Loucy (cell line): ENCODE data around the gene PEAK3.

Experiments used
- EZH2phosphoT487 ChIP-seq: fragments of 200-600 bp; IDR thresholded peaks from 2 replicates; pipeline ENCODE4 v1.6.1; 2018; ENCODE audit warnings: antibody characterized with exemption, mild to moderate bottlenecking, moderate library complexity, borderline replicate concordance
- TF ChIP-seq, protein P1 (sequence below): fragments of 200-600 bp; sonication (generic); conservative IDR thresholded peaks from 2 replicates; pipeline ENCODE4 v1.5.1; 2014; ENCODE audit warnings: mild to moderate bottlenecking, antibody characterized with exemption, low read length

DNA sequence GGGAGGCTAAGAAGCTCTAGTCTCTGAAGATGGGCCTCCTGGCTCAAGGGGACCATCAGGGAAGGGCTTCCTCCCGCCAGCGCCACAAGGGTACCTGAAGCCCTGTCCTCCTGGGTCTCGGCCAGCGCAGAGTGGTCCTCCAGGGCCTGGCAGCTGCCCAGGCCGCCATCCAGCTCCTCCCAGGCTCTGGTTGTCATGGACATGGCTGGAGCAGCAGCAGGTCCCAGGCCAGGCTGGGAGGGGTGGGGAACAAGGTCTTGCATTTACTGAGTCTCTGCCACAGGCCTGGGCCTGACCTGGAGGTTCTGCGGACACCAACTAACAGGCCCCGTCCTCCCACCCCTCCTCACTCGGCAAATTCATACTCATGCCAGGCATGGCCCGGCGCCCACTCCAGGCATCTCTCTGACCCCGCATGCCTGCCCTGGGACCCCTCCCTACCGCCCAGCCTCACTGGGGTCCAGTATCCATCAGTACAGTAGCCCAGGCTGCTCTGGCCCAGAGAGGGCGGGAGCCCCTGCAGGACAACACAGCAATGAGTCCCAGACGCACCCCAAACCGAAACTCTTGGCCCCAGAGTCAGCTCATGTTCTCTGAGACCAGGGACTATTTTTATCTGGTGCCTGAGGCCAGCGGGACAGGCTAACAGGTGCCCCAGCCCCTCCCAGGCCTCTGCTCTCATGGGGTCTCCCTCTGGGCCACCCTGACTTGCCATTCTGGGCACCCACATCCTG lies 26.7 kb downstream of the PEAK3 start:
- TF ChIP-seq, protein P1, sequence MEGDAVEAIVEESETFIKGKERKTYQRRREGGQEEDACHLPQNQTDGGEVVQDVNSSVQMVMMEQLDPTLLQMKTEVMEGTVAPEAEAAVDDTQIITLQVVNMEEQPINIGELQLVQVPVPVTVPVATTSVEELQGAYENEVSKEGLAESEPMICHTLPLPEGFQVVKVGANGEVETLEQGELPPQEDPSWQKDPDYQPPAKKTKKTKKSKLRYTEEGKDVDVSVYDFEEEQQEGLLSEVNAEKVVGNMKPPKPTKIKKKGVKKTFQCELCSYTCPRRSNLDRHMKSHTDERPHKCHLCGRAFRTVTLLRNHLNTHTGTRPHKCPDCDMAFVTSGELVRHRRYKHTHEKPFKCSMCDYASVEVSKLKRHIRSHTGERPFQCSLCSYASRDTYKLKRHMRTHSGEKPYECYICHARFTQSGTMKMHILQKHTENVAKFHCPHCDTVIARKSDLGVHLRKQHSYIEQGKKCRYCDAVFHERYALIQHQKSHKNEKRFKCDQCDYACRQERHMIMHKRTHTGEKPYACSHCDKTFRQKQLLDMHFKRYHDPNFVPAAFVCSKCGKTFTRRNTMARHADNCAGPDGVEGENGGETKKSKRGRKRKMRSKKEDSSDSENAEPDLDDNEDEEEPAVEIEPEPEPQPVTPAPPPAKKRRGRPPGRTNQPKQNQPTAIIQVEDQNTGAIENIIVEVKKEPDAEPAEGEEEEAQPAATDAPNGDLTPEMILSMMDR: no peak
- no peak for TF ChIP-seq EZH2phosphoT487
